ENCODE results near the gene AMY1B. TPM values are rescaled to one million over a fixed set of nuclear protein-coding genes. Genes with fewer than 3 reads are reported as not detected.
"Not testable (repeated sequence)": the region's sequence is repeated elsewhere in the genome, so short reads cannot be mapped to it uniquely, and the experiment has no call there.

The AMY1B gene
- not detected for total RNA-seq

DNA sequence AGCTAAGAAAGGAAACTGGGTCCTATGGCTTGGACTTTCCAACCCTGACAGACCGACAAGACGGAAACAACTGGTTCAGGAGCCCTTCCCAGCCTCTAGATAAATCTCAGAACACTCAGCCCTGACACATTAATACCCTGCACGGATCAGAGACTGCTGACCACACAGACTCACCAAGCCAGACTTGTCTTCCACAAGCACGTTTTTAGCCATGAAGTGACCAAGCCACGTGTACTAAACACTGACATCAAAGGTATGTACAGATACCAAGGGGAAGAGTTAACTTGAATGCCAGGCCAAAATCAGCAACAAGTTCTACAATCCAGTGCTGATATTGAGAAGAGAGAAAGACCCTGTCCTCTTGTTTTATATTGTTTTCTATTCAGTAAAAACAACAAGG, at the start of gene AMY1B:
Gene AMY1B, minus strand, starts transcription at position 101 of the 400 bp plus-strand sequence. CDS start 571 bp downstream, outside the sequence.
- POLR2A ChIA-PET; H3K36me3 Mint-ChIP-seq (ENCODE audit: low read depth); CTCF ChIA-PET; H3K27me3 Mint-ChIP-seq; H3K9me3 Mint-ChIP-seq; DNase-seq; H3K4me3 Mint-ChIP-seq; H3K27ac Mint-ChIP-seq; H3K4me1 Mint-ChIP-seq: not testable (repeated sequence)

DNA sequence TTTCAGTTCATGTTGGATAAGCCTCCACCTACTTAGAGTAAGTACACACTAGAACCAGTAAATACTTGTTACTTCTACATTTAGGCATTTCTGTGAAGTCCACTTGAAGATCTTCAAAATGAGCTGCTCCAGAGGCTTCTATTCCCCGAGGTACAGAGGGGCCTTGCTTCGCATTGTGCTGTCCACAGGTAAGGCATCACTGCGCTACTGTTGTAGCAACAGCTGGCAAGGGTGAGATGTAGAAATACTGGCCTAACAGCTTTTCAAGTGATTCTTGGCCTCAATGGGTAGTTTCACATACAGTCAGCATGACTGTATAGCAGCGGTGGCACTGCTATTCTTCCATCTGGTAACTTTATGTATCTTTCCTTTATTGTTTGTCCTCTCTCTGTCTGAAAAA, 49.0 kb upstream of the AMY1B start:
- POLR2A ChIA-PET; CTCF ChIA-PET; H3K4me1 Mint-ChIP-seq; H3K9me3 Mint-ChIP-seq; H3K36me3 Mint-ChIP-seq (ENCODE audit: low read depth); H3K4me3 Mint-ChIP-seq; H3K27ac Mint-ChIP-seq; DNase-seq; H3K27me3 Mint-ChIP-seq: not testable (repeated sequence)

DNA sequence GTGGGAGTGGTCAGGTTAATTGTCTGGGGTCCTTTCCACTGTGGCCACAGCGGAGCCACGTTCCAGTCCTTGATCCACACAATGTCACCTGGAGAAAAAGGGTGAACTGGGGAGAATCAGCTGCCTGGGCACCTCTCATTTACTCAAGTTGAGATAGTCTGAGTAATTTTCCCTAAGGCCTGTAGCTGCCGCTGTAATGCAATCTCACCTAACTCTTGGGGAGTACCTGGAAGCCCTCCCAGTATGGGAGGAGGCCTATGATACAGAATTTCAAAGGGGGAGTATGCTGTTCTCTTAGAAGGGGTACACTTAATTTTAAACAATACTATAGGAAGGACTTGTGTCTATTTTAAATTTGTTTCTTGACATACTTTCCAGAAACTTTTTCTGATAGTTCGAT, 48.4 kb upstream of the AMY1B start:
- POLR2A ChIA-PET, DNase-seq, H3K4me1 Mint-ChIP-seq: not testable (repeated sequence)

DNA sequence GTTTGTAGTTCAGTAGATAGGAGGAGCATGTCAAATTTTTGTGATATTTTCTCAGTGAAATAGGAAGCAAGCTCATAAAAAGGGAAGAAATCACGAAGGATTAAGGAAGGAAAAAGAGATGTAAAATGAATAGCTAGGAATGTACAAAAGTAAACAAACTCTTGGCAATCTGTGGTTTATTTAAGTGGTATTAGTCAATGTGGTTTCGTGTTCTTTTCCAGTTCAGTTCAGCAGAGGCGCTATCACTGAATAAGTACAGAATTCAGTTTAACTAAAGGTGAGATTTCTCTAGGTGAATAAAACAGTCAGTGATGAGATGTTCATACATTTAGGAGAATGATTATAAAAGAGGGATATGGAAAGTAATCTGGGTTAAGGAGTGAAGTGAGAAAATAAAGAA, 42.0 kb upstream of the AMY1B start:
- H3K4me3 Mint-ChIP-seq; H3K36me3 Mint-ChIP-seq (ENCODE audit: low read depth); H3K4me1 Mint-ChIP-seq; CTCF ChIA-PET; H3K9me3 Mint-ChIP-seq; H3K27me3 Mint-ChIP-seq; H3K27ac Mint-ChIP-seq; DNase-seq; POLR2A ChIA-PET: not testable (repeated sequence)

More for the DNA sequence above, 48.4 kb upstream of the AMY1B start:
- H3K36me3 Mint-ChIP-seq (ENCODE audit: low read depth); H3K4me3 Mint-ChIP-seq; H3K27me3 Mint-ChIP-seq; CTCF ChIA-PET; H3K9me3 Mint-ChIP-seq; H3K27ac Mint-ChIP-seq: not testable (repeated sequence)

DNA sequence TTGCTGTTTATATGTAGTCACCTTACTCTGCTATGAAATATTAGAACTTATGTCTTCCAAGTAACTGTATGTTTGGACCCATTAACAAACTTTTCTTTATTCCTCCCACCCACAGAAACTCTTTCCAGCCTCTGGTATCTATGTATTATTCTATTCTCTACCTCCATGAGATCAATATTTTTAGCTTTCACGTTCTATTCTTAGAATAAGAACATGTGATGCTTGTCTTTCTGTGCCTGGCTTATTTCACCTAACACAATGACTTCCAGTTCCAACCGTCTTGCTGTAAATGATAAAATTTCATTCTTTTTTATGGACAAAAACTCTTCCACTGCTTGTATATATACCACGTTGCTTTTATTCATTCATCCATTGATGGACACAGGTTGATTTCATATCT, 39.3 kb upstream of the AMY1B start:
- H3K4me3 Mint-ChIP-seq; H3K36me3 Mint-ChIP-seq (ENCODE audit: low read depth); POLR2A ChIA-PET; H3K27me3 Mint-ChIP-seq; H3K4me1 Mint-ChIP-seq; DNase-seq; H3K9me3 Mint-ChIP-seq; CTCF ChIA-PET; H3K27ac Mint-ChIP-seq: not testable (repeated sequence)

DNA sequence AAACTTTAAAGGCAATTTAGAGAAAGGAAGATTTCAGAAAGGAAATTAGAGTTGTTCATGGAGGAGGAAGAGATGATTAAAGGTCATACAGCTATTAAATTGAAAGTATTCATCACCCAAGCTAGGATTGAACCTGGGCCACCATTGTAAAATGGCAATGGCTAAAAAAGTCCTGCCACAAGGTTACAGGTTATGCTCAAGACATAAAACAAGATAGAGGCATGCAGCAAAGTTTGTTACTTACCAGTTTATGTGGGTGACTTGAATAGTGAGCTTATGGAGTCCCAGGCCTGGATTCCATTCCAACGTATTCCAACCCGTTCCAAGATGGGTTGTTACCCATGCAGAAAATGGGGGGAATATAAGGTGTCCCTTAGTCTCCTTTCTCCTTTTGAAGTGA, 25.5 kb upstream of the AMY1B start:
- H3K4me1 Mint-ChIP-seq; POLR2A ChIA-PET; H3K36me3 Mint-ChIP-seq (ENCODE audit: low read depth); DNase-seq; H3K9me3 Mint-ChIP-seq; H3K4me3 Mint-ChIP-seq; H3K27ac Mint-ChIP-seq; CTCF ChIA-PET; H3K27me3 Mint-ChIP-seq: not testable (repeated sequence)

DNA sequence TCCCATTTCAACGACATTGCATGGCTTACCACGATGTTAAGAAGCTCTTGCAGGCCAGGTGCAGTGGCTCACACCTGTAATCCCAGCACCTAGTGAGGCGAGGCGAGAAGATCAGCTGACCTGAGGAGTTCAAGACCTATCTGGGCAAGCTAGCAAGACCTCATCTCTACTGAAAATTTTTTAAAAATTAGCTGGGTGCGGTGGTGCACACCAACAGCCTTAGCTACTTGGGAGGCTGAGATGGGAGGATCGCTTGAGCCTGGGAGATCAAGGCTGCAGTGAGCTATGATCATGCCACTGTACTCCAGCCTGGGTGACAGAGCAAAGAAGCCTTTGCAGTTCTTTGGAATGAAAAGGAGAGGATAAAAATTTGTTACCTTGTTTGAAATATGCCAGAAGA, 21.4 kb upstream of the AMY1B start:
- H3K27ac Mint-ChIP-seq; POLR2A ChIA-PET; CTCF ChIA-PET; H3K9me3 Mint-ChIP-seq; H3K4me3 Mint-ChIP-seq; DNase-seq; H3K4me1 Mint-ChIP-seq; H3K27me3 Mint-ChIP-seq; H3K36me3 Mint-ChIP-seq (ENCODE audit: low read depth): not testable (repeated sequence)

DNA sequence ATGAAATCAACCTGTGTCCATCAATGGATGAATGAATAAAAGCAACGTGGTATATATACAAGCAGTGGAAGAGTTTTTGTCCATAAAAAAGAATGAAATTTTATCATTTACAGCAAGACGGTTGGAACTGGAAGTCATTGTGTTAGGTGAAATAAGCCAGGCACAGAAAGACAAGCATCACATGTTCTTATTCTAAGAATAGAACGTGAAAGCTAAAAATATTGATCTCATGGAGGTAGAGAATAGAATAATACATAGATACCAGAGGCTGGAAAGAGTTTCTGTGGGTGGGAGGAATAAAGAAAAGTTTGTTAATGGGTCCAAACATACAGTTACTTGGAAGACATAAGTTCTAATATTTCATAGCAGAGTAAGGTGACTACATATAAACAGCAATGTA, 14.4 kb upstream of the AMY1B start:
- H3K36me3 Mint-ChIP-seq (ENCODE audit: low read depth); DNase-seq: not testable (repeated sequence)

DNA sequence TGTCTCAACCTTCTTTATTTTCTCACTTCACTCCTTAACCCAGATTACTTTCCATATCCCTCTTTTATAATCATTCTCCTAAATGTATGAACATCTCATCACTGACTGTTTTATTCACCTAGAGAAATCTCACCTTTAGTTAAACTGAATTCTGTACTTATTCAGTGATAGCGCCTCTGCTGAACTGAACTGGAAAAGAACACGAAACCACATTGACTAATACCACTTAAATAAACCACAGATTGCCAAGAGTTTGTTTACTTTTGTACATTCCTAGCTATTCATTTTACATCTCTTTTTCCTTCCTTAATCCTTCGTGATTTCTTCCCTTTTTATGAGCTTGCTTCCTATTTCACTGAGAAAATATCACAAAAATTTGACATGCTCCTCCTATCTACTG, 11.7 kb upstream of the AMY1B start:
- POLR2A ChIA-PET; H3K27ac Mint-ChIP-seq; H3K9me3 Mint-ChIP-seq; DNase-seq; CTCF ChIA-PET; H3K4me3 Mint-ChIP-seq; H3K27me3 Mint-ChIP-seq; H3K36me3 Mint-ChIP-seq (ENCODE audit: low read depth); H3K4me1 Mint-ChIP-seq: not testable (repeated sequence)

More for the DNA sequence above, 14.4 kb upstream of the AMY1B start:
- POLR2A ChIA-PET, H3K4me1 Mint-ChIP-seq, H3K27me3 Mint-ChIP-seq, H3K27ac Mint-ChIP-seq, CTCF ChIA-PET, H3K9me3 Mint-ChIP-seq, H3K4me3 Mint-ChIP-seq: not testable (repeated sequence)

DNA sequence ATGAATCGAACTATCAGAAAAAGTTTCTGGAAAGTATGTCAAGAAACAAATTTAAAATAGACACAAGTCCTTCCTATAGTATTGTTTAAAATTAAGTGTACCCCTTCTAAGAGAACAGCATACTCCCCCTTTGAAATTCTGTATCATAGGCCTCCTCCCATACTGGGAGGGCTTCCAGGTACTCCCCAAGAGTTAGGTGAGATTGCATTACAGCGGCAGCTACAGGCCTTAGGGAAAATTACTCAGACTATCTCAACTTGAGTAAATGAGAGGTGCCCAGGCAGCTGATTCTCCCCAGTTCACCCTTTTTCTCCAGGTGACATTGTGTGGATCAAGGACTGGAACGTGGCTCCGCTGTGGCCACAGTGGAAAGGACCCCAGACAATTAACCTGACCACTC, 5.2 kb upstream of the AMY1B start:
- H3K27me3 Mint-ChIP-seq; H3K36me3 Mint-ChIP-seq (ENCODE audit: low read depth); POLR2A ChIA-PET; H3K27ac Mint-ChIP-seq; DNase-seq; CTCF ChIA-PET; H3K4me3 Mint-ChIP-seq; H3K4me1 Mint-ChIP-seq; H3K9me3 Mint-ChIP-seq: not testable (repeated sequence)

DNA sequence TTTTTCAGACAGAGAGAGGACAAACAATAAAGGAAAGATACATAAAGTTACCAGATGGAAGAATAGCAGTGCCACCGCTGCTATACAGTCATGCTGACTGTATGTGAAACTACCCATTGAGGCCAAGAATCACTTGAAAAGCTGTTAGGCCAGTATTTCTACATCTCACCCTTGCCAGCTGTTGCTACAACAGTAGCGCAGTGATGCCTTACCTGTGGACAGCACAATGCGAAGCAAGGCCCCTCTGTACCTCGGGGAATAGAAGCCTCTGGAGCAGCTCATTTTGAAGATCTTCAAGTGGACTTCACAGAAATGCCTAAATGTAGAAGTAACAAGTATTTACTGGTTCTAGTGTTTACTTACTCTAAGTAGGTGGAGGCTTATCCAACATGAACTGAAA, 4.7 kb upstream of the AMY1B start:
- H3K27ac Mint-ChIP-seq; H3K27me3 Mint-ChIP-seq; DNase-seq; H3K4me3 Mint-ChIP-seq; H3K36me3 Mint-ChIP-seq (ENCODE audit: low read depth); H3K4me1 Mint-ChIP-seq; H3K9me3 Mint-ChIP-seq; POLR2A ChIA-PET; CTCF ChIA-PET: not testable (repeated sequence)

DNA sequence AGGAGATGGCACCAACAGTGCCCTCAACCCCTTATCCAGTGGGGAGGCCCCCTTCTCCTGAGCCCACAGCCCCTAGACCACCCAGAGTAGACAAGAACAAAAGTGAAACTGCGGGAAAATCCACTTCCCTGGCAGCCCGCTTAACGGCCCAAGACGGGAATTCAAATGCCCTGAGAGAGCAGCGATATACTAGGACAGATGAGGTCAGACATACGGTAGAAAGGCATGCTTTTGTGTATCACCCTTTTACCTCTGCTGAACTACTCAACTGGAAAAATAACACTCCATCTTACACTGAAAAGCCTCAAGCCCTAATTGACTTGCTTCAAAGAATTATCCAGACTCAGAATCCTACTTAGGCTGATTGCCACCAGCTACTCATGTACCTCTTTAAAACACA, 1.4 kb upstream of the AMY1B start:
- H3K4me1 Mint-ChIP-seq; H3K27me3 Mint-ChIP-seq; DNase-seq; POLR2A ChIA-PET; H3K4me3 Mint-ChIP-seq; H3K36me3 Mint-ChIP-seq (ENCODE audit: low read depth); H3K27ac Mint-ChIP-seq; CTCF ChIA-PET; H3K9me3 Mint-ChIP-seq: not testable (repeated sequence)

DNA sequence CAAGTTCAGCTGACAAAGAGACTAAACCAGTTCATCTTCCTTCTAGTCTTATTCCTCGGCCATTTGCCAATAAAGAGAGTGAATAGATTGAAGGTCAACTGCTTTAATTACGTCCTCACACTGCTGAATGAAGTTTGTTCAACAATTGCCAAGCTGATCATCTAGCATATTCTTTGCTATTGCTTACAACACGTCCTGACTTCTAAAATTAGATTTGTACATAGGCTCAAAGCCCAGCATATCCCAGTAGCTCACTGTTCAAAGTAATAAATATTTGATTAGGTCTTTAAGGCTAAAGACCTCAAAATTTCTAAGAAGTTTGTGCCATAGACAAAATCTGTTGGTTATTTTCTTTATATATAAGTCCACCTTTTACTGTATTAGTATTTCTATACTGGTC, 19.7 kb downstream of the AMY1B start:
- CTCF ChIA-PET: not testable (repeated sequence)

DNA sequence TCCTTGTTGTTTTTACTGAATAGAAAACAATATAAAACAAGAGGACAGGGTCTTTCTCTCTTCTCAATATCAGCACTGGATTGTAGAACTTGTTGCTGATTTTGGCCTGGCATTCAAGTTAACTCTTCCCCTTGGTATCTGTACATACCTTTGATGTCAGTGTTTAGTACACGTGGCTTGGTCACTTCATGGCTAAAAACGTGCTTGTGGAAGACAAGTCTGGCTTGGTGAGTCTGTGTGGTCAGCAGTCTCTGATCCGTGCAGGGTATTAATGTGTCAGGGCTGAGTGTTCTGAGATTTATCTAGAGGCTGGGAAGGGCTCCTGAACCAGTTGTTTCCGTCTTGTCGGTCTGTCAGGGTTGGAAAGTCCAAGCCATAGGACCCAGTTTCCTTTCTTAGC, 40.5 kb downstream of the AMY1B start, which contains the start of gene AMY1A:
Gene AMY1A, plus strand, starts transcription at position 301 of the 400 bp plus-strand sequence. CDS start 571 bp downstream, outside the sequence.
- H3K27ac Mint-ChIP-seq; H3K9me3 Mint-ChIP-seq; H3K27me3 Mint-ChIP-seq; H3K36me3 Mint-ChIP-seq (ENCODE audit: low read depth); CTCF ChIA-PET; DNase-seq; POLR2A ChIA-PET; H3K4me3 Mint-ChIP-seq; H3K4me1 Mint-ChIP-seq: not testable (repeated sequence)

More for the DNA sequence above, 19.7 kb downstream of the AMY1B start:
- DNase-seq; H3K4me3 Mint-ChIP-seq; H3K27me3 Mint-ChIP-seq; H3K36me3 Mint-ChIP-seq (ENCODE audit: low read depth); H3K4me1 Mint-ChIP-seq; H3K27ac Mint-ChIP-seq; H3K9me3 Mint-ChIP-seq; POLR2A ChIA-PET: not testable (repeated sequence)

DNA sequence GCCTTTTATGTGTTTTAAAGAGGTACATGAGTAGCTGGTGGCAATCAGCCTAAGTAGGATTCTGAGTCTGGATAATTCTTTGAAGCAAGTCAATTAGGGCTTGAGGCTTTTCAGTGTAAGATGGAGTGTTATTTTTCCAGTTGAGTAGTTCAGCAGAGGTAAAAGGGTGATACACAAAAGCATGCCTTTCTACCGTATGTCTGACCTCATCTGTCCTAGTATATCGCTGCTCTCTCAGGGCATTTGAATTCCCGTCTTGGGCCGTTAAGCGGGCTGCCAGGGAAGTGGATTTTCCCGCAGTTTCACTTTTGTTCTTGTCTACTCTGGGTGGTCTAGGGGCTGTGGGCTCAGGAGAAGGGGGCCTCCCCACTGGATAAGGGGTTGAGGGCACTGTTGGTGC, 41.9 kb downstream of the AMY1B start:
- H3K27me3 Mint-ChIP-seq; CTCF ChIA-PET; DNase-seq; H3K27ac Mint-ChIP-seq; POLR2A ChIA-PET; H3K36me3 Mint-ChIP-seq (ENCODE audit: low read depth); H3K9me3 Mint-ChIP-seq; H3K4me3 Mint-ChIP-seq; H3K4me1 Mint-ChIP-seq: not testable (repeated sequence)

Measured in activated CD4-positive, alpha-beta memory T cell treated with anti-CD3 and anti-CD28 coated beads, Interleukin-2, amount 10 ng/mL, durations not matched to agents 7 days and 5 days (primary cell).